Trophoblast cell (in vitro differentiated cells and primary cell): ENCODE measurements around the gene XAF1.
A peak's percentile ranks its signal among the peaks of the same experiment; 100 is the strongest.
"Not testable (repeated sequence)": the region's sequence is repeated elsewhere in the genome, so short reads cannot be mapped to it uniquely, and the experiment has no call there.

Experiments used
- DNase-seq, 2 donors: peaks; one replicate each; pipeline ENCODE4 v3.0.0-alpha.2; 2016
- H2AFZ ChIP-seq: 2 replicates; pipeline ENCODE4 v1.6.1; 2013; ENCODE audit warnings: low read length, moderate library complexity, mild to moderate bottlenecking; ENCODE audit not compliant: insufficient read depth, poor library complexity
- H2AK5ac ChIP-seq: 2 replicates; pipeline ENCODE4 v1.6.1; 2013; ENCODE audit warnings: mild to moderate bottlenecking, low read length
- H2BK120ac ChIP-seq: 2 replicates; pipeline ENCODE4 v1.6.1; 2013; ENCODE audit warnings: low read length, mild to moderate bottlenecking, moderate library complexity; ENCODE audit not compliant: insufficient read depth, poor library complexity
- H2BK12ac ChIP-seq: 2 replicates; pipeline ENCODE4 v1.6.1; 2013; ENCODE audit warnings: mild to moderate bottlenecking, low read length, moderate library complexity
- H2BK5ac ChIP-seq: 2 replicates; pipeline ENCODE4 v1.6.1; 2013; ENCODE audit warnings: low read length, low read depth, moderate library complexity, mild to moderate bottlenecking; ENCODE audit not compliant: poor library complexity
- H3K14ac ChIP-seq: 2 replicates; pipeline ENCODE4 v1.6.1; 2013; ENCODE audit warnings: mild to moderate bottlenecking, low read length
- H3K18ac ChIP-seq: 2 replicates; pipeline ENCODE4 v1.6.1; 2013; ENCODE audit warnings: mild to moderate bottlenecking, low read length
- H3K23ac ChIP-seq: 2 replicates; pipeline ENCODE4 v1.6.1; 2013; ENCODE audit warnings: low read length
- H3K27ac ChIP-seq: 2 replicates; pipeline ENCODE4 v1.5.1; 2013; ENCODE audit warnings: low read depth, mild to moderate bottlenecking, inconsistent platforms, low read length, moderate library complexity
- H3K27me3 ChIP-seq: 2 replicates; pipeline ENCODE4 v1.6.1; 2013; ENCODE audit warnings: inconsistent platforms, mild to moderate bottlenecking, low read length, moderate library complexity; ENCODE audit not compliant: insufficient read depth
- H3K36me3 ChIP-seq, 2 experiments: 1 replicate in 1 of 2; 2 replicates in 1 of 2; pipeline ENCODE4 v1.6.1; 2013; ENCODE audit warnings: low read length in 2 of 2, mild to moderate bottlenecking in 2 of 2, moderate library complexity in 1 of 2; ENCODE audit not compliant: insufficient read depth in 2 of 2, control insufficient read depth in 1 of 2
- H3K4ac ChIP-seq: 2 replicates; pipeline ENCODE4 v1.6.1; 2013; ENCODE audit warnings: low read depth, mild to moderate bottlenecking, low read length, moderate library complexity
- H3K4me1 ChIP-seq, 2 experiments: 1 replicate in 1 of 2; 2 replicates in 1 of 2; pipeline ENCODE4 v1.6.1; 2013; ENCODE audit warnings: low read length in 2 of 2, mild to moderate bottlenecking in 2 of 2, moderate library complexity in 1 of 2; ENCODE audit not compliant: insufficient read depth in 2 of 2, control insufficient read depth in 1 of 2
- H3K4me2 ChIP-seq: 2 replicates; pipeline ENCODE4 v1.6.1; 2013; ENCODE audit warnings: inconsistent platforms, mild to moderate bottlenecking, low read length, moderate library complexity
- H3K4me3 ChIP-seq: 2 replicates; pipeline ENCODE4 v1.5.1; 2013; ENCODE audit warnings: mild to moderate bottlenecking, low read depth, low read length, inconsistent platforms
- H3K79me1 ChIP-seq: one replicate; pipeline ENCODE4 v1.6.1; 2013; ENCODE audit warnings: low read length
- H3K79me2 ChIP-seq: 2 replicates; pipeline ENCODE4 v1.6.1; 2013; ENCODE audit warnings: low read length, mild to moderate bottlenecking; ENCODE audit not compliant: control insufficient read depth, insufficient read depth, poor library complexity
- H3K9ac ChIP-seq: 2 replicates; pipeline ENCODE4 v1.6.1; 2013; ENCODE audit warnings: mild to moderate bottlenecking, low read length
- H3K9me3 ChIP-seq: 2 replicates; pipeline ENCODE4 v1.6.1; 2013; ENCODE audit warnings: low read depth, mild to moderate bottlenecking, control low read depth, inconsistent platforms, low read length; ENCODE audit not compliant: insufficient read depth
- H4K12ac ChIP-seq: 2 replicates; pipeline ENCODE4 v1.6.1; 2013; ENCODE audit warnings: low read depth, mild to moderate bottlenecking, low read length, moderate library complexity
- H4K8ac ChIP-seq: 2 replicates; pipeline ENCODE4 v1.6.1; 2013; ENCODE audit warnings: low read depth, mild to moderate bottlenecking, low read length, moderate library complexity
- H4K91ac ChIP-seq: one replicate; pipeline ENCODE4 v1.6.1; 2013; ENCODE audit warnings: low read depth, mild to moderate bottlenecking, low read length, moderate library complexity
- WGBS: extraction: QIAGEN DNeasy Blood & Tissue Kit; methylation state at CpG from one replicate; pipeline ENCODE4 v1.1.7; 2013; ENCODE audit warnings: missing lambda C conversion rate; ENCODE audit not compliant: insufficient read length, insufficient coverage; ENCODE audit errors: extremely low coverage; 5-methylcytosine and 5-hydroxymethylcytosine counted together

Gene XAF1

DNA sequence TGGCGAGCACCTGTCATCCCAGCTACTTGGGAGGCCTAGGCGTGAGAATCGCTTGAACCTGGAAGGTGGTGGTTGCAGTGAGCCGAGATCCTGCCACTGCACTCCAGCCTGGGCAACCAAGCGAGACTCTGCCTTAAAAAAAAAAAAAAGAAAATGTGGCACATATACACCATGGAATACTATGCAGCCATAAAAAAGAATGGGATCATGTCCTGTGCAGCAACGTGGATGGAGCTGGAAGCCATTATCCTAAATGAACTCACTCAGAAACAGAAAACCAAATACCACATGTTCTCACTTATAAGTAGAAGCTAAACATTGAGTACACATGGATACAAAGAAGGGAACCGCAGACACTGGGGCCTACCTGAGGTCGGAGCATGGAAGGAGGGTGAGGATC, 19.1 kb downstream of the XAF1 start:
- H2BK12ac ChIP-seq, H3K18ac ChIP-seq, H2BK120ac ChIP-seq, H4K12ac ChIP-seq, H3K14ac ChIP-seq, H3K27ac ChIP-seq, H3K23ac ChIP-seq, H3K4me2 ChIP-seq, H3K4me3 ChIP-seq, H3K79me2 ChIP-seq, H4K8ac ChIP-seq, DNase-seq, H2BK5ac ChIP-seq, H2AK5ac ChIP-seq, H3K79me1 ChIP-seq, H3K36me3 ChIP-seq, H3K9ac ChIP-seq, H4K91ac ChIP-seq, H2AFZ ChIP-seq, H3K4me1 ChIP-seq, H3K4ac ChIP-seq: not testable (repeated sequence)
- no CpG with 5 or more reads among the region's 8 CpGs for WGBS
- H3K9me3 ChIP-seq: peaks cover 10% of the 10 kb centered on the region
- H3K27me3 ChIP-seq: peaks cover 15% of the 10 kb centered on the region

DNA sequence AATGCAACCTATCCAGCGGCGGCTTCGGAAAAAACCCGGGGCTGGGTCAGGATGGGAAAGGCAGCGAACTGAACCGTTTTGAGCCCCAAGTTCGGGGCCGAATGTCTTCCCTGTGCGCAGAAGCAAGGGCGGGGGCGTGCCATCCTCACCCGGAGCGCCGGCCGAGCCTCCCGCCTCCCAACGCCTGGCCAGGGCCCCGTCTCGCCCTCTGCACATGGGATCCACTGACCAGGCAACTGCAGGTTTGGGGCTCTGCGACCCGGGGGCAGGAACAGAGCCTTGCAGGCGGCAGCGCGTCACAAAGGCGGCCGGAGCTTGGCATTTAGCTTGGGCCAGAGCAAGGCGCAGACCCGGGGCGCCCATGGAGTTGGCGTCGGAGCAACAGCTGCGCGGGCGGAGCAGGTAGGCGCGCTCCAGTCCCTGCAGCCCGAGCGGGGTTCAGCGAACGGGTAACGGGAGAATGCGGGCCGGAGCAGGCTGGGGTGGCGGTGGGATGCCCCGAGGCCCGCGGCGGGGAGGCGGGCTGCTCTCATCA, 20.1 kb downstream of the XAF1 start, which contains the start of gene FBXO39:
Gene FBXO39 (plus strand): TSS at position 345 of the 535 bp plus-strand sequence. CDS start 3,654 bp downstream, outside the sequence.
- peaks cover 10% of the 10 kb centered on the region for H3K9me3 ChIP-seq
- no peak within 1 kb of the TSS for H3K14ac ChIP-seq
- H4K8ac ChIP-seq: no peak within 1 kb of the TSS
- H2AK5ac ChIP-seq: no peak within 1 kb of the TSS
- no peak within 1 kb of the TSS for H2BK120ac ChIP-seq
- no CpG with 5 or more reads among the region's 49 CpGs for WGBS
- H3K18ac ChIP-seq: no peak within 1 kb of the TSS
- no peak within 1 kb of the TSS for H4K91ac ChIP-seq
- no peak within 1 kb of the TSS for H3K27ac ChIP-seq
- peak within 1 kb of the TSS; percentile 17 for H2AFZ ChIP-seq
- H3K27me3 ChIP-seq: peaks cover 15% of the 10 kb centered on the region
- no peak within 1 kb of the TSS for H3K23ac ChIP-seq
- H3K4me3 ChIP-seq: no peak within 1 kb of the TSS
- H3K79me2 ChIP-seq: no peaks in the 10 kb centered on the region
- H2BK5ac ChIP-seq: no peak within 1 kb of the TSS
- H3K4me1 ChIP-seq: peaks cover 0 to 5% of the 10 kb centered on the region in 2 experiments
- H2BK12ac ChIP-seq: no peak within 1 kb of the TSS
- no peak within 1 kb of the TSS for H4K12ac ChIP-seq
- peak within 1 kb of the TSS; percentile 49 for H3K4me2 ChIP-seq
- DNase-seq: no peak
- no peaks in the 10 kb centered on the region for H3K79me1 ChIP-seq
- H3K9ac ChIP-seq: no peak within 1 kb of the TSS
- H3K36me3 ChIP-seq: no peaks in the 10 kb centered on the region
- no peak within 1 kb of the TSS for H3K4ac ChIP-seq

DNA sequence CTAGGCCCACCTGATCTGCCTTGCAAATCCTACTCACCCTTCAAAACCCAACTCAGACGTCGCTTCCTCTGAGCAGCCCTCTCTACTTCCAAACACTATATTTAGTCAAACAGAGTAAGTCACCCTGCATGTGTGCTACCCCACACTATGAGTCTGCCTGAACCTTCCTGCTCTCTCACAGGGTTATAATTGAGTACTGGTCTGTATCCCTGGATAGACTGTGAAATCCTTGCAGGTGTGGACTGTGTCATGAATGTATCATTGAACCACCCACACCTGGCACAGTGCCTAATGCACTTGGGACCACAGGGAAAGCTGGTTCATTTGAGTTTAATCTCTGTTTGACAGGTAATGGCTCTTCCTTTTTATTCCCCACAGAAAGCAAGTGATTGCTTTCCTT, 23.6 kb downstream of the XAF1 start:
- no peak overlapping the region for H3K27ac ChIP-seq
- no peak overlapping the region for H3K14ac ChIP-seq
- WGBS: no CpG with 5 or more reads among the region's 2 CpGs
- no peaks in the 10 kb centered on the region for H3K79me2 ChIP-seq
- H4K8ac ChIP-seq: no peak overlapping the region
- H4K12ac ChIP-seq: no peak overlapping the region
- no peak overlapping the region for H3K9ac ChIP-seq
- no peak overlapping the region for H3K4me2 ChIP-seq
- no peak overlapping the region for H3K18ac ChIP-seq
- no peak overlapping the region for H2AK5ac ChIP-seq
- no peak overlapping the region for H3K4me3 ChIP-seq
- no peaks in the 10 kb centered on the region for H3K36me3 ChIP-seq
- no peak overlapping the region for H4K91ac ChIP-seq
- H3K23ac ChIP-seq: no peak overlapping the region
- no peaks in the 10 kb centered on the region for H3K79me1 ChIP-seq
- peaks cover 10% of the 10 kb centered on the region for H3K9me3 ChIP-seq
- H3K4ac ChIP-seq: no peak overlapping the region
- H3K4me1 ChIP-seq: peaks cover 0 to 5% of the 10 kb centered on the region in 2 experiments
- H2AFZ ChIP-seq: no peak overlapping the region
- no peak for DNase-seq
- H3K27me3 ChIP-seq: peaks cover 15% of the 10 kb centered on the region
- no peak overlapping the region for H2BK12ac ChIP-seq
- no peak overlapping the region for H2BK5ac ChIP-seq
- H2BK120ac ChIP-seq: no peak overlapping the region

DNA sequence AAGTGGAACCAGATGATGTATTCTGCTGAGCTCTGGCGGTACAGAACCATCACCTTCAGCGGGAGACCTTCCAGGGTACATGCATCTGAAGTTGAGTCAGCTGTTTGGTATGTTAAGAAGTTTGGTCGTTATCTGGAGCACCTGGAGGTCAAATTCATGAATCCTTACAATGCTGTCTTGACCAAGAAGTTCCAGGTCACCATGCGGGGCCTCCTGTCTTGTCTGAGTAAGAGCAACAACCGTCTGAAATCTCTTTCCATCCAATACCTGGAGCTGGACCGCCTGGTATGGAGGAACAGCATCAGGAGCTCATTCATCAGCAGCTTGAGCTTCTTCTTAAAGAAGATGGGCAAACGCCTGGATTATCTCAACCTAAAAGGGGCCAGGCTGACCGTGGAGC, 24.2 kb downstream of the XAF1 start:
- Histone ChIP-seq H2AK5ac (no peak overlapping the region), H3K27ac (no peak overlapping the region), H2BK5ac (no peak overlapping the region), H3K23ac (no peak overlapping the region), H2BK12ac (no peak overlapping the region), H3K4me3 (no peak overlapping the region), H2AFZ (no peak overlapping the region), H4K8ac (no peak overlapping the region), H3K79me2 (no peaks in the 10 kb centered on the region), H3K18ac (no peak overlapping the region), H3K27me3 (peaks cover 15% of the 10 kb centered on the region), H3K36me3 (no peaks in the 10 kb centered on the region), H3K9me3 (peaks cover 10% of the 10 kb centered on the region), H4K91ac (no peak overlapping the region), H2BK120ac (no peak overlapping the region), H3K79me1 (no peaks in the 10 kb centered on the region), H3K4me2 (no peak overlapping the region), H3K4ac (no peak overlapping the region), H3K14ac (no peak overlapping the region), H3K4me1 (peaks cover 0 to 5% of the 10 kb centered on the region in 2 experiments), H4K12ac (no peak overlapping the region), H3K9ac (no peak overlapping the region)
- DNase-seq: peak; percentile 88 to 91
- WGBS: no CpG with 5 or more reads among the region's 8 CpGs
